Endometrial microvascular endothelial cells (primary cell): ENCODE data around the gene NPTXR. TPM values are rescaled to one million over a fixed set of nuclear protein-coding genes. Genes with fewer than 3 reads are reported as not detected.

Source experiments
- in situ Hi-C: cut with HindIII; loops from 2 replicates; pipeline ENCODE4 v1.10.0; 2017; ENCODE audit warnings: low sequenced_read_pairs, low pct_unique_long_range_greater_than_20kb; ENCODE audit errors: inconsistent ontology term
- total RNA-seq: library from RNA; depleted of rRNA; stranded (reverse); fragments of >200 nt; gene quantifications from one replicate; pipeline ENCODE4 v1.2.3, GENCODE V29; 2015; ENCODE audit errors: inconsistent ontology term

The NPTXR gene
- total RNA-seq, 1 donor from 2014 or later = under 0.01 TPM

GRCh38 chr22:38784856-38785255 is 59.0 kb downstream of the NPTXR start:
- in situ Hi-C loops = no loop called here

- in situ Hi-C loops = no loop called here
Measured at GRCh38 chr22:38784035-38784434, 59.8 kb downstream of the NPTXR start.

GRCh38 chr22:38783095-38783615 is 60.7 kb downstream of the NPTXR start:
- in situ Hi-C loops = no loop called here

- in situ Hi-C loops = no loop called here
Measured at GRCh38 chr22:38782402-38783094, 61.3 kb downstream of the NPTXR start.

GRCh38 chr22:38781033-38781432 is 62.8 kb downstream of the NPTXR start:
- in situ Hi-C loops = no loop called here

GRCh38 chr22:38777087-38777671 is 66.6 kb downstream of the NPTXR start:
- in situ Hi-C loops = no loop called here

- in situ Hi-C loops = no loop called here
Measured at GRCh38 chr22:38776086-38776485, 67.7 kb downstream of the NPTXR start.

GRCh38 chr22:38775656-38776055 is 68.2 kb downstream of the NPTXR start:
- in situ Hi-C loops = no loop called here

- in situ Hi-C loops = no loop called here
Measured at GRCh38 chr22:38774496-38775166, 69.2 kb downstream of the NPTXR start.

GRCh38 chr22:38773363-38773946 is 70.4 kb downstream of the NPTXR start:
- in situ Hi-C loops = no loop called here

GRCh38 chr22:38772623-38772873 is 71.3 kb downstream of the NPTXR start:
- in situ Hi-C loops = no loop called here

- in situ Hi-C loops = no loop called here
Measured at GRCh38 chr22:38770257-38770949, 73.4 kb downstream of the NPTXR start.

Other genes starting within 250 kb of the NPTXR start
- 0.19 TPM for gene FAM227A, start 187.6 kb downstream of the NPTXR start, total RNA-seq
- gene CBY1, start 187.4 kb downstream of the NPTXR start, total RNA-seq = 19.5 TPM
- 123 TPM for gene TOMM22, start 162.1 kb downstream of the NPTXR start, total RNA-seq
- 69.8 TPM for gene JOSD1, start 143.1 kb downstream of the NPTXR start, total RNA-seq
- gene GTPBP1, start 138.1 kb downstream of the NPTXR start, total RNA-seq = 34.1 TPM
- gene SUN2, start 88.0 kb downstream of the NPTXR start, total RNA-seq = 114 TPM
- gene DNAL4, start 49.9 kb downstream of the NPTXR start, total RNA-seq = 29.2 TPM
- gene CBX6, start 28.2 kb upstream of the NPTXR start, total RNA-seq = 51.8 TPM
- gene APOBEC3A, start 113.6 kb upstream of the NPTXR start, total RNA-seq = not detected
- 15.1 TPM for gene APOBEC3B, start 138.3 kb upstream of the NPTXR start, total RNA-seq
- gene APOBEC3C, start 170.2 kb upstream of the NPTXR start, total RNA-seq = 20.4 TPM
- gene APOBEC3D, start 177.1 kb upstream of the NPTXR start, total RNA-seq = 4.9 TPM
- gene APOBEC3F, start 196.8 kb upstream of the NPTXR start, total RNA-seq = 9.4 TPM
- gene APOBEC3G, start 233.2 kb upstream of the NPTXR start, total RNA-seq = 8.1 TPM